DND-41 (cell line): ENCODE results near the gene CTDP1.
A peak's percentile ranks its signal among the peaks of the same experiment; 100 is the strongest.

Source experiments
- ATAC-seq: fragments of 200-7000 bp; cut with Tn5 transposase; 3 replicates; pipeline ENCODE4 v1.9.1; 2021; ENCODE audit warnings: low read depth; ENCODE audit not compliant: insufficient read depth
- DNase-seq: peaks from one replicate; pipeline ENCODE4 v3.0.0-alpha.2; 2020
- H2AFZ ChIP-seq: 2 replicates; pipeline ENCODE4 v1.6.0; 2012; ENCODE audit warnings: low read depth, low read length
- H3K27ac ChIP-seq: 2 replicates; pipeline ENCODE4 v1.5.1; 2012; ENCODE audit warnings: low read length, inconsistent platforms
- H3K27me3 ChIP-seq: fragments of 200-600 bp; sonication (generic); 2 replicates; pipeline ENCODE4 v1.6.0; 2012; ENCODE audit warnings: low read length, mild to moderate bottlenecking, inconsistent platforms; ENCODE audit not compliant: insufficient read depth, poor library complexity
- H3K36me3 ChIP-seq: 2 replicates; pipeline ENCODE4 v1.5.1; 2012; ENCODE audit warnings: low read length, inconsistent platforms; ENCODE audit not compliant: insufficient read depth
- H3K4me1 ChIP-seq: 2 replicates; pipeline ENCODE4 v1.5.1; 2012; ENCODE audit warnings: mild to moderate bottlenecking, low read length; ENCODE audit not compliant: insufficient read depth
- H3K4me2 ChIP-seq: 2 replicates; pipeline ENCODE4 v1.6.0; 2012; ENCODE audit warnings: mild to moderate bottlenecking, moderate library complexity, low read length, inconsistent platforms; ENCODE audit not compliant: insufficient read depth
- H3K4me3 ChIP-seq, 2 experiments: fragments of 200-600 bp in 1 of 2; shearing (Covaris generic) in 1 of 2; 2 replicates each; pipeline ENCODE4 v1.5.1; 2012 to 2016; ENCODE audit warnings: inconsistent platforms in 2 of 2, low read length in 2 of 2, mild to moderate bottlenecking in 2 of 2, low read depth in 1 of 2, moderate library complexity in 1 of 2
- H3K79me2 ChIP-seq: 2 replicates; pipeline ENCODE4 v1.6.0; 2012; ENCODE audit warnings: low read length, inconsistent platforms; ENCODE audit not compliant: insufficient read depth
- H3K9ac ChIP-seq: 2 replicates; pipeline ENCODE4 v1.6.0; 2012; ENCODE audit warnings: low read depth, mild to moderate bottlenecking, inconsistent platforms, low read length, moderate library complexity
- H3K9me3 ChIP-seq: 2 replicates; pipeline ENCODE4 v1.5.1; 2012; ENCODE audit warnings: low read length, moderate library complexity, mild to moderate bottlenecking, inconsistent platforms; ENCODE audit not compliant: insufficient read depth, severe bottlenecking
- H4K20me1 ChIP-seq: 2 replicates; pipeline ENCODE4 v1.6.0; 2012; ENCODE audit warnings: low read length; ENCODE audit not compliant: insufficient read depth
- CTCF ChIP-seq: IDR thresholded peaks from 2 replicates; pipeline ENCODE4 v1.5.1; 2012; ENCODE audit warnings: borderline replicate concordance, low read length, moderate library complexity, mild to moderate bottlenecking; ENCODE audit not compliant: poor library complexity, severe bottlenecking; ENCODE audit errors: extremely low read depth
- EZH2 ChIP-seq: IDR thresholded peaks from 3 replicates; pipeline ENCODE4 v1.6.1; 2012; ENCODE audit warnings: borderline replicate concordance, low read depth, mild to moderate bottlenecking, moderate library complexity, low read length, inconsistent platforms; ENCODE audit not compliant: severe bottlenecking

CTDP1 gene

DNA sequence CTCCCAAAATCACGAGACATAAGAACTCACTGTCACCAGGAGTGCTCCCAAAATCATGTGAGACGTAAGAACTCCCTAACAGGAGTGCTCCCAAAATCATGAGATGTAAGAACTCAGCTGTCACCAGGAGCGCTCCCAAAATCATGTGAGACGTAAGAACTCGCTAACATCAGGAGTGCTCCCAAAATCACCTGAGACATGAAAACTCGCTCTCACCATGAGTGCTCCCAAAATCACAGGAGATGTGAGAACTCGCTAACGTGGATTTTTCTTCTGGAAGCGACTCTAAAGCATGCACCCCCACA is 53.1 kb downstream of the CTDP1 start:
- Histone ChIP-seq H3K9ac (no peak overlapping the region), H3K4me3 (no peak overlapping the region), H3K4me1 (no peaks in the 10 kb centered on the region), H4K20me1 (peaks cover 55% of the 10 kb centered on the region), H3K27ac (no peak overlapping the region), H3K79me2 (peaks cover 5% of the 10 kb centered on the region; the same call in 1 of the 2 replicates), H3K4me2 (no peak overlapping the region), H3K9me3 (no peaks in the 10 kb centered on the region), H3K27me3 (no peaks in the 10 kb centered on the region), H3K36me3 (peaks cover 95% of the 10 kb centered on the region), H2AFZ (no peak overlapping the region)
- ATAC-seq = no peak
- no peak for TF ChIP-seq CTCF
- TF ChIP-seq EZH2 = no peak
- no peak for DNase-seq

DNA sequence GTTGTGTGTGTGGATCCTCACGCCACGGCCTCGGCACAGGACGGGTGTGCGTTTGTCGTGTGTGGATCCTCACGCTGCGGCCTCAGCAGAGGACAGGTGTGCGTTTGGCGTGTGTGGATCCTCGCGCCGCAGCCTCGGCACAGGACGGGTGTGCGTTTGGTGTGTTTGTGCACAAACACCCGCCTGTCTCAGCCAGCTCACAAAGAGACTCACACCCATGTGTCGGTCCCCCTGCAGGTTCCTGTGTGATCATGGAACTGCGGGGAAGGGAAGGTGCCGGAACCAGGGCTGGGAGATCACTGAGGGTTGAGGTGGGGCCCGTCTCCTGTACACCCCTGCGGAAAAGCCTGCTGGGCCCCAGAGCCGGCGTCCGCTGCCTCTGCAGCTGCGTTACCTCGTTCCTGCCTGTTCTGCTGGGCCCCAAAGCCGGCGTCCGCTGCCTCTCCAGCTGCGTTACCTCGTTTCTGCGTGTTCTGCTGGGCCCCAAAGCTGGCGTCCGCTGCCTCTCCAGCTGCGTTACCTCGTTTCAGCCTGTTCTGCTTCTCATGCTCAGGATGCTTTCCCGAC is 53.6 kb downstream of the CTDP1 start:
- H3K27ac ChIP-seq = no peak overlapping the region
- H3K4me1 ChIP-seq = no peaks in the 10 kb centered on the region
- ATAC-seq = peak; percentile 9; the same call in 1 of the 3 replicates
- no peak overlapping the region for H3K4me2 ChIP-seq
- TF ChIP-seq EZH2 = no peak
- TF ChIP-seq CTCF = no peak
- peaks cover 96% of the 10 kb centered on the region for H3K36me3 ChIP-seq
- no peak for DNase-seq
- peaks cover 5% of the 10 kb centered on the region; the same call in 1 of the 2 replicates for H3K79me2 ChIP-seq
- H3K4me3 ChIP-seq = no peak overlapping the region
- no peak overlapping the region for H2AFZ ChIP-seq
- no peaks in the 10 kb centered on the region for H3K9me3 ChIP-seq
- H3K27me3 ChIP-seq = no peaks in the 10 kb centered on the region
- no peak overlapping the region for H3K9ac ChIP-seq
- peaks cover 56% of the 10 kb centered on the region for H4K20me1 ChIP-seq

DNA sequence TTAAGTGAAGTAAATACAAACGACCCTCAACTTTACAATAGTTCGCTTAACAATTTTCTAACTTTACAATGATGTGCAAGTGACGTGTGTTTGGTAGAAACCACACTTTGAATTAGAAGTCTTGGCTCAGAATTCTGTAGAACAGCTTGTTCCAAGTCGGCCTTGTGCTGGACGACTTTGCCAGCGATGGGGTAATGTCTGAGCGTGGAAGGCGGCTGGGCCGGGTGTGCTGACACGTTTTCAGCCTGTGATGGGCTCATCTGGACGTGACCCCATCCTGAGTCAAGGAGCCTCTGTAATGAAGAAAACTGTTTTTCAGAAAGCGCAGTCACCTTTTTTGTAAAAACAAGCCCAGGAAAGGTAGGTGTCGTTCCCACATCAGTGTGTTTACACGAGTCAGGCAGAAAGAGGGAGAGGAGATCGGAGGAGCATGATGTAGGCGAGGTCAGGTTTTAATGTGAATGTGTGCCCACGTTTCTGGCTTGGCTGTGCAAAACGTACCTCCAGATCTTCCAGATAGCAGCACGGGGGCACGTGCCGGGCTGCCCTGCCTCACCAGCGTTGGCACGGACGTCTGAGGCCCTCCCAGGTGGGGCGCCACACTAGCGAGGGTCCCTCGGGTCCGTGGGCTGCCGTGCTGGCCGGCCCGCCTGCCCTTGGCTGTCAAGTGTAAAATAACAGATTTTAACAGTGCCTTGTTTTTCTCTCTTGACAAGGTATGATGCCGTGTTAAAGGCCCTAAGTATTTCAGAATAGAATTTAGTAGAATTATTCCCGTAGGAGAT is 54.6 kb downstream of the CTDP1 start:
- Histone ChIP-seq H3K9me3 (no peaks in the 10 kb centered on the region), H2AFZ (no peak overlapping the region), H3K79me2 (0 out of 2 replicates have a peak, but pooled peaks cover 3% of the 10 kb centered on the region), H3K4me3 (no peak overlapping the region), H3K27me3 (no peaks in the 10 kb centered on the region), H4K20me1 (peaks cover 60% of the 10 kb centered on the region), H3K9ac (no peak overlapping the region), H3K36me3 (peaks cover 96% of the 10 kb centered on the region), H3K27ac (no peak overlapping the region), H3K4me2 (no peak overlapping the region), H3K4me1 (no peaks in the 10 kb centered on the region)
- ATAC-seq = no peak
- no peak for TF ChIP-seq CTCF
- TF ChIP-seq EZH2 = no peak
- no peak for DNase-seq
